ENCODE data around the gene EVI2A.
A peak's percentile ranks its signal among the peaks of the same experiment; 100 is the strongest.
"Not testable (repeated sequence)": the region's sequence is repeated elsewhere in the genome, so short reads cannot be mapped to it uniquely, and the experiment has no call there.

EVI2A gene

GRCh38 chr17:31321481-31321880 lies at the start of gene EVI2A:
TSS of gene EVI2A (minus strand) at chr17:31321622. CDS start at chr17:31319013, 2,609 bp downstream.
- Mint-ChIP-seq H3K36me3 (ENCODE audit: low read depth) (peaks cover 33% of the 10 kb centered on the region), H3K4me3 (peak within 1 kb of the TSS; percentile 86), H3K4me1 (ENCODE audit: low read depth) (peaks cover 27% of the 10 kb centered on the region), H3K9me3 (no peaks in the 10 kb centered on the region), H3K27ac (peak within 1 kb of the TSS; percentile 94), H3K27me3 (ENCODE audit: low read depth) (no peaks in the 10 kb centered on the region)
- peak; percentile 83 for DNase-seq (ENCODE audit: low spot score)

- peaks cover 2% of the 10 kb centered on the region for H3K36me3 Mint-ChIP-seq (ENCODE audit: low read depth)
- H3K4me1 Mint-ChIP-seq (ENCODE audit: low read depth) = peaks cover 25% of the 10 kb centered on the region
- no peak for DNase-seq (ENCODE audit: low spot score)
- no peaks in the 10 kb centered on the region for H3K27me3 Mint-ChIP-seq (ENCODE audit: low read depth)
- no peak overlapping the region for H3K4me3 Mint-ChIP-seq
- no peaks in the 10 kb centered on the region for H3K9me3 Mint-ChIP-seq
- no peak overlapping the region for H3K27ac Mint-ChIP-seq
These were observed 47.8 kb upstream of the EVI2A start for GRCh38 chr17:31369266-31369665.

GRCh38 chr17:31366088-31366487 lies 44.7 kb upstream of the EVI2A start:
- Mint-ChIP-seq H3K36me3 (ENCODE audit: low read depth) (peaks cover 5% of the 10 kb centered on the region), H3K27ac (no peak overlapping the region), H3K4me3 (no peak overlapping the region), H3K27me3 (ENCODE audit: low read depth) (no peaks in the 10 kb centered on the region), H3K9me3 (no peaks in the 10 kb centered on the region), H3K4me1 (ENCODE audit: low read depth) (peaks cover 7% of the 10 kb centered on the region)
- DNase-seq (ENCODE audit: low spot score) = no peak

GRCh38 chr17:31364012-31364411 lies 42.6 kb upstream of the EVI2A start:
- no peak for DNase-seq (ENCODE audit: low spot score)
- Mint-ChIP-seq H3K27ac (no peak overlapping the region), H3K36me3 (ENCODE audit: low read depth) (peaks cover 16% of the 10 kb centered on the region), H3K4me1 (ENCODE audit: low read depth) (peaks cover 1% of the 10 kb centered on the region), H3K9me3 (no peaks in the 10 kb centered on the region), H3K27me3 (ENCODE audit: low read depth) (no peaks in the 10 kb centered on the region), H3K4me3 (no peak overlapping the region)

GRCh38 chr17:31357839-31358394 lies 36.5 kb upstream of the EVI2A start:
- H3K4me1 Mint-ChIP-seq (ENCODE audit: low read depth) = peaks cover 1% of the 10 kb centered on the region
- H3K36me3 Mint-ChIP-seq (ENCODE audit: low read depth) = peaks cover 24% of the 10 kb centered on the region

GRCh38 chr17:31357091-31357490 lies 35.7 kb upstream of the EVI2A start:
- Mint-ChIP-seq H3K27ac (no peak overlapping the region), H3K4me3 (no peak overlapping the region), H3K4me1 (ENCODE audit: low read depth) (no peaks in the 10 kb centered on the region), H3K27me3 (ENCODE audit: low read depth) (no peaks in the 10 kb centered on the region), H3K9me3 (no peaks in the 10 kb centered on the region), H3K36me3 (ENCODE audit: low read depth) (peaks cover 22% of the 10 kb centered on the region)
- DNase-seq (ENCODE audit: low spot score) = no peak

More at GRCh38 chr17:31357839-31358394, 36.5 kb upstream of the EVI2A start:
- H3K4me3 Mint-ChIP-seq = no peak overlapping the region
- DNase-seq (ENCODE audit: low spot score) = no peak
- no peaks in the 10 kb centered on the region for H3K9me3 Mint-ChIP-seq
- no peak overlapping the region for H3K27ac Mint-ChIP-seq
- no peaks in the 10 kb centered on the region for H3K27me3 Mint-ChIP-seq (ENCODE audit: low read depth)

GRCh38 chr17:31355935-31356334 lies 34.5 kb upstream of the EVI2A start:
- no peak overlapping the region for H3K27ac Mint-ChIP-seq
- no peak overlapping the region for H3K4me3 Mint-ChIP-seq
- no peaks in the 10 kb centered on the region for H3K9me3 Mint-ChIP-seq
- H3K4me1 Mint-ChIP-seq (ENCODE audit: low read depth) = no peaks in the 10 kb centered on the region
- H3K27me3 Mint-ChIP-seq (ENCODE audit: low read depth) = no peaks in the 10 kb centered on the region
- H3K36me3 Mint-ChIP-seq (ENCODE audit: low read depth) = peaks cover 19% of the 10 kb centered on the region
- no peak for DNase-seq (ENCODE audit: low spot score)

GRCh38 chr17:31349454-31349853 lies 28.0 kb upstream of the EVI2A start:
- Mint-ChIP-seq H3K27me3 (ENCODE audit: low read depth) (no peaks in the 10 kb centered on the region), H3K36me3 (ENCODE audit: low read depth) (peaks cover 6% of the 10 kb centered on the region), H3K9me3 (no peaks in the 10 kb centered on the region), H3K27ac (no peak overlapping the region), H3K4me3 (no peak overlapping the region), H3K4me1 (ENCODE audit: low read depth) (no peaks in the 10 kb centered on the region)
- DNase-seq (ENCODE audit: low spot score) = no peak

GRCh38 chr17:31345191-31345747 lies 23.8 kb upstream of the EVI2A start:
- H3K9me3 Mint-ChIP-seq; DNase-seq (ENCODE audit: low spot score); H3K4me3 Mint-ChIP-seq; H3K36me3 Mint-ChIP-seq (ENCODE audit: low read depth); H3K27me3 Mint-ChIP-seq (ENCODE audit: low read depth); H3K27ac Mint-ChIP-seq; H3K4me1 Mint-ChIP-seq (ENCODE audit: low read depth): not testable (repeated sequence)

GRCh38 chr17:31339906-31340661 lies 18.7 kb upstream of the EVI2A start:
- H3K27me3 Mint-ChIP-seq (ENCODE audit: low read depth) = no peaks in the 10 kb centered on the region
- peaks cover 12% of the 10 kb centered on the region for H3K36me3 Mint-ChIP-seq (ENCODE audit: low read depth)
- no peak overlapping the region for H3K27ac Mint-ChIP-seq
- no peaks in the 10 kb centered on the region for H3K4me1 Mint-ChIP-seq (ENCODE audit: low read depth)
- no peak for DNase-seq (ENCODE audit: low spot score)
- H3K4me3 Mint-ChIP-seq = no peak overlapping the region
- no peaks in the 10 kb centered on the region for H3K9me3 Mint-ChIP-seq

- no peak overlapping the region for H3K27ac Mint-ChIP-seq
- no peak for DNase-seq (ENCODE audit: low spot score)
- H3K4me3 Mint-ChIP-seq = no peak overlapping the region
- H3K4me1 Mint-ChIP-seq (ENCODE audit: low read depth) = peaks cover 6% of the 10 kb centered on the region
- peaks cover 16% of the 10 kb centered on the region for H3K36me3 Mint-ChIP-seq (ENCODE audit: low read depth)
- H3K27me3 Mint-ChIP-seq (ENCODE audit: low read depth) = no peaks in the 10 kb centered on the region
- no peaks in the 10 kb centered on the region for H3K9me3 Mint-ChIP-seq
These were observed 7.8 kb upstream of the EVI2A start for GRCh38 chr17:31329221-31329620.

- Mint-ChIP-seq H3K4me1 (ENCODE audit: low read depth) (peaks cover 10% of the 10 kb centered on the region), H3K4me3 (no peak overlapping the region), H3K9me3 (no peaks in the 10 kb centered on the region), H3K27me3 (ENCODE audit: low read depth) (no peaks in the 10 kb centered on the region), H3K36me3 (ENCODE audit: low read depth) (peaks cover 16% of the 10 kb centered on the region), H3K27ac (no peak overlapping the region)
- no peak for DNase-seq (ENCODE audit: low spot score)
These were observed 6.7 kb upstream of the EVI2A start for GRCh38 chr17:31328160-31328535.

GRCh38 chr17:31327534-31328159 lies 6.2 kb upstream of the EVI2A start:
- Mint-ChIP-seq H3K9me3 (no peaks in the 10 kb centered on the region), H3K4me3 (no peak overlapping the region), H3K27me3 (ENCODE audit: low read depth) (no peaks in the 10 kb centered on the region), H3K27ac (no peak overlapping the region), H3K4me1 (ENCODE audit: low read depth) (peaks cover 12% of the 10 kb centered on the region), H3K36me3 (ENCODE audit: low read depth) (peaks cover 16% of the 10 kb centered on the region)
- no peak for DNase-seq (ENCODE audit: low spot score)

- Mint-ChIP-seq H3K36me3 (ENCODE audit: low read depth) (peaks cover 25% of the 10 kb centered on the region), H3K4me3 (no peak overlapping the region), H3K9me3 (no peaks in the 10 kb centered on the region), H3K4me1 (ENCODE audit: low read depth) (peaks cover 22% of the 10 kb centered on the region), H3K27ac (peak overlapping the region; percentile 49), H3K27me3 (ENCODE audit: low read depth) (no peaks in the 10 kb centered on the region)
- DNase-seq (ENCODE audit: low spot score) = no peak
These were observed 2.1 kb upstream of the EVI2A start for GRCh38 chr17:31323551-31323950.

All from T-helper 2 cell treated with Interferon-gamma antibody and Interleukin-4, amounts not matched to agents 5 μg/mL and 100 μg/mL, for 36 hours (primary cell).